GM21526 (cell line): ENCODE measurements around the gene BIRC2.

Source experiments
- ATAC-seq: cut with Tn5 transposase; IDR thresholded peaks from one replicate; pipeline ENCODE4 v1.9.1; 2021; ENCODE audit warnings: moderate library complexity; ENCODE audit not compliant: unreplicated experiment, low FRiP score

BIRC2 gene

DNA sequence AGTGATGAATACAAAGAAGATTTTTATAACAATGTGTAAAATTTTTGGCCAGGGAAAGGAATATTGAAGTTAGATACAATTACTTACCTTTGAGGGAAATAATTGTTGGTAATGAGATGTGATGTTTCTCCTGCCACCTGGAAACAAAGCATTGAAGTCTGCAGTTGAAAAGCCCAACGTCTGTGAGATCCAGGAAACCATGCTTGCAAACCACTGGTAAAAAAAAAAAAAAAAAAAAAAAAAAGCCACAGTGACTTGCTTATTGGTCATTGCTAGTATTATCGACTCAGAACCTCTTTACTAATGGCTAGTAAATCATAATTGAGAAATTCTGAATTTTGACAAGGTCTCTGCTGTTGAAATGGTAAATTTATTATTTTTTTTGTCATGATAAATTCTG is 24.5 kb upstream of the BIRC2 start:
- ATAC-seq, result no peak

DNA sequence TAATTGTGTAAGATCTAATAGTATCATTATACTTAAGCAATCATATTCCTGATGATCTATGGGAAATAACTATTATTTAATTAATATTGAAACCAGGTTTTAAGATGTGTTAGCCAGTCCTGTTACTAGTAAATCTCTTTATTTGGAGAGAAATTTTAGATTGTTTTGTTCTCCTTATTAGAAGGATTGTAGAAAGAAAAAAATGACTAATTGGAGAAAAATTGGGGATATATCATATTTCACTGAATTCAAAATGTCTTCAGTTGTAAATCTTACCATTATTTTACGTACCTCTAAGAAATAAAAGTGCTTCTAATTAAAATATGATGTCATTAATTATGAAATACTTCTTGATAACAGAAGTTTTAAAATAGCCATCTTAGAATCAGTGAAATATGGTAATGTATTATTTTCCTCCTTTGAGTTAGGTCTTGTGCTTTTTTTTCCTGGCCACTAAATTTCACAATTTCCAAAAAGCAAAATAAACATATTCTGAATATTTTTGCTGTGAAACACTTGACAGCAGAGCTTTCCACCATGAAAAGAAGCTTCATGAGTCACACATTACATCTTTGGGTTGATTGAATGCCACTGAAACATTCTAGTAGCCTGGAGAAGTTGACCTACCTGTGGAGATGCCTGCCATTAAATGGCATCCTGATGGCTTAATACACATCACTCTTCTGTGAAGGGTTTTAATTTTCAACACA is 23.3 kb upstream of the BIRC2 start:
- no peak for ATAC-seq

DNA sequence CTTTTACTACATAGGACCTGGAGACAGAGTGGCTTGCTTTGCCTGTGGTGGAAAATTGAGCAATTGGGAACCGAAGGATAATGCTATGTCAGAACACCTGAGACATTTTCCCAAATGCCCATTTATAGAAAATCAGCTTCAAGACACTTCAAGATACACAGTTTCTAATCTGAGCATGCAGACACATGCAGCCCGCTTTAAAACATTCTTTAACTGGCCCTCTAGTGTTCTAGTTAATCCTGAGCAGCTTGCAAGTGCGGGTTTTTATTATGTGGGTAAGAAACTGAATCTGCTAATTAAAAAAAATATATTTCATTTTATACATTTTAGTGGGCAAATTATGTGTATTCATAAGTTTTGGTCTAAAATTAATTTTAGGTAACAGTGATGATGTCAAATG is 21.9 kb upstream of the BIRC2 start:
- ATAC-seq, result no peak

DNA sequence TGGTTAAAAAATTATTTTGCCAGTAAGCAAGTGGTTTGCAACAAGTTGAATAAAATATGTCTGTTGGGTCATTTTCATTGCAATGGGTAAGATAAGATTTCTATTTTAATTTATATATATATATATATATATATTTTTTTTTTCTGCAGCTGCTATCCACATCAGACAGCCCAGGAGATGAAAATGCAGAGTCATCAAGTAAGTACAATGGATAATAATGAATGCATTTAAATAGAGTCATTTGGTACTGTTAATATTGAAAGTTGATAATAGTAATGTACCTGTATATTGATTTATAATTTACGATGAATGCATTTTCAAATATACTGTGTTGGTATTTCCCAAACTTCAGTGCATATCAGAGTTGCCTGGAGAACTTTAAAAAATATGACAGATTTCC is 18.3 kb upstream of the BIRC2 start:
- ATAC-seq, result no peak

DNA sequence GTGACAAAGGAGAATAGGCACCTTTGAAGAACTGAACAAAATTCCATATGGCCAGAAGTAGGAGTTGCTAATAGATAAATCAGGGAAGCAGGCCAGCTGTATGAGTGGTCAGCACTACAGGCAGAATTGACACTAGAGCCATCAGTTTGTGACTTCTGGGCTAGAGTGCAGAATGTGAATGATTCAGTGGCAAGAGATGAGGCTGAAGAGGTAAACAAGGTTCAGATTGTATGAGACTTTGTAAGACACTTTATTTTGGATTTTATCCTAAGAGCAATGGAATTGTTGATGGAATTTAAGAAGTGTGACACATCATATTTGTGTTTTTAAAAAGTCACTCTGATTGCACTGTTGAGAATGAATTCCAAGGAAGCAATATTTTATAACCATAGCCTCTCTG is 16.8 kb upstream of the BIRC2 start:
- no peak for ATAC-seq

DNA sequence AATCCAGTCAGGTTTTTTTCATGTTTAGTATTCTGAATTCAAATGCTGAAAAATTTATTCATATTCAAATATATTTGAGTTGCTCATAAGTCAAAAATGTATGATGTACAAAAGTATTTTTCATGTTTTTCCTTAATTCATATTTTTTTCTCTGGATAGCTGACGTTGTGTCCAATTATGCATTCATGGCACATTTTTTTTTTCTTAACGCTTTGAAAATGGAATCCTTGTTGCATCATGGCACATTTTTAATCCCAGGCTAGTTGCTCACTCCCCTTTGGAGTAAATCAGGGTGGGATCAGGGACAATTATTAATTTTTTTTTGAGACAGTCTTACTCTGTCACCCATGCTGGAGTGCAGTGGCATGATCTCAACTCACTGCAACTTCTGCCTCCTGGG is 15.7 kb upstream of the BIRC2 start:
- ATAC-seq, result no peak

DNA sequence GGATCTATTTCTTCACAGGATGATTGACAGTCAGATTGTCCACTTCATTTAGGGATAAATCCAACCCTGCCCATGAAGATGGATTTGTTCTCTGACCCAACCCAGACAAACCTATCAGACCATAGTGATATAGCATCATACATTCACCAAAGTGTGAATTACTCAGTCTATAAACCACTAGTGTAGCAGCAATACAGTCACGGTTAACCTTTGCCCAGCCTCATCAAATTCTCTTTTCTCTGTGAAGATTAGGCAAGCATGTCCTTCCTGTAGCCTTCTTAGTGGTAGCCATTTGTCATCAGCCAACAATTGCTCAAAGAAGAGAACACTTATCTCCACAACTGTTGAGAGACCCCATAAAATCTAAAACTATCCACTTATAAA is 14.4 kb upstream of the BIRC2 start:
- ATAC-seq, result no peak

DNA sequence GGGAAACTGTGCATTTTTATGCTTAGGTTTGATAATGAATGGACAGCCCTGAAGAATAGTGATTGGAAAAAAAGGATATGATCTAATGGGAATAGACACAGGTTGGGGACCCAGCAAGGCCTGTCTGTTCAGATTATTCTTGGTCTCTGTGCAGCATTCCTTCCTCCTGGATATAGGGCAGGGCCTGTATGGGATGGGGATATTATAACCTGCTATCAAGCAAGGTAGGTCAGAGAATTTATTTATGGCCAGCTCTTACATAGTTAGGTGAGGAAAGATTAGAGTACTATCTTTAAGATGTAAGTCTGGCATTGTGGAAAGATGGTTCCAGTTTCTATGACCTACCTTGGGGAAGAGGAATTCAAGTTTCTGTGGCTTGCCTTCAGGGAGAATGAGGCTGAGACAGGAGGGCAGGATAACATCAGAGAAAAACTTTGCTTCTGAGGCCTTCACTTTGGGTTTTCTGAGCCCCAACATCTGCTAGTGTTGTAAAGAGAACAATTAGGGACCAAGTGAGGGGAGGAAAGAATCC is 8.5 kb upstream of the BIRC2 start:
- no peak for ATAC-seq

DNA sequence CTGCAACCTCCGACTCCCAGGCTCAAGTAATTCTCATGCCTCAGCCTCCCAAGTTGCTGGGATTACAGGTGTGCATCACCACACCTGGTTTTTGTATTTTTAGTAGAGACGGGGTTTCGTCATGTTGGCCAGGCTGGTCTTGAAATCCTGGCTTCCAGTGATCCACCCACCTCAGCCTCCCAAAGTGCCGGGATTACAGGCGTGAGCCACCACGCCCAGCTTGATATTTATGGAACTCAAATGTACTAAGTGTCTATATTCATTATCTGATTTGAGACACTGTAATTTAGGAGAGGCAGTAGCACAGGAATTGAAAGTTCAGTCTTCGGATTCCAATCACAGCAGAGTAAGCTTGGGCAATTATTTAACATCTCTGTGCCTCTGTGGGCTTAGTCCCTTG is 5.7 kb upstream of the BIRC2 start:
- peak; percentile 13 for ATAC-seq

DNA sequence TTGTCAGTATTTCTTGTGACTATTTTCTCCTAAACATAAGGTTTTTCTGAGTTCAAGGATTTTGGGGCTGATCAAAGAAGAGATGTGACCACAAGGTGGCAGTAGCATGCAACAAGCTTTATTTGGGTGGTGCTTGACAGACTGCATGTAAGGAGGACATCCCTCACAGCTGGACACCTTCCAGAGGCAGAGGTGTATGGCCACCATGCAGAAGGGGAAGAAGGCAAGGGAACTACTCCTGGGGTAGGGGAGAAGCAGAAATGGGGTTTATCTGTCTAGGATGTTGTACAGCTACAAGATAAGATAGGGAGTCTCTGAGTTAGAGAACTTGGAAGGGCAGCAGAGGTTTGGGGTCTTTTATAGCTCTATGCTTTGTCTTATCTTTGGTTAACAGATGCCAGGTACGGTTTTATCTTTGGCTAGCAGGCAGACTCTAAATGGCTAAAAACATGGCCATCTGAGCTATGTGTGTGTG is 5.1 kb upstream of the BIRC2 start:
- ATAC-seq, result peak; percentile 54

DNA sequence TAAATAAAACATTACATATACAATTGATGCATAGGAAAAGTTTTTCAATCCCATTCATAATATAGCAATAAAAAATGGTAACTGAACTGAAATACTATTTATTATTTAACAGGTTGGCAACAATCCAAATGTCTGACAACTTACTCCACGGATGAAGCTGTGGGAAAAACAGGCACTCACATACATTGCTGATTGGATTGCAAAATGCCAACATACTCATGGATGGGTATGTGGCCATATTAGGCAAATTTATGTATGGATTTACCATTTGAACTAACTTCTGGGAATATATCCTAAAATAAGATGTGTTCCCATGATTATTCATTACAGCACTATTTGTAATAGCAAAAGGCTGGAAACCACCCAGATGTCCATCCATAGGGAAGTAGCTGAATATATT is 3.2 kb upstream of the BIRC2 start:
- ATAC-seq, result no peak

DNA sequence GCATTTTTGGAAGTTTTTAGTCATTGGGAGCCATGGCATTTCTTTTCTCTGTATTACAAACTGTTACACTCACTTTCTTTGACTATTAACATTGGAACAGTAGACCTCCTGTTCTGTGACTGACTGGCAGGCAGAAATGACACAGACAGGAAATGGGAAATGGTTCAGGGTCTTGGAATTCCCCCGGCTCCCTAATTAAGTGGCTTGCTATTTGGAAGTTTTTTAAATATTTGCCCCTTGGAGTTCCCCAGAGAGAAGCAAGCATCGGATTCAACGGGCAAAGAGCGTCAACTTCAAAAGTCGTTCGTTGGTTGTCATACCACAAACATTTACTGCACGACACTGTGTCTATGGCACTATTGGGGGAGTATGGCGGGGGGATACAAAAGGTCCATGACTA is 1.1 kb upstream of the BIRC2 start:
- ATAC-seq, result no peak

DNA sequence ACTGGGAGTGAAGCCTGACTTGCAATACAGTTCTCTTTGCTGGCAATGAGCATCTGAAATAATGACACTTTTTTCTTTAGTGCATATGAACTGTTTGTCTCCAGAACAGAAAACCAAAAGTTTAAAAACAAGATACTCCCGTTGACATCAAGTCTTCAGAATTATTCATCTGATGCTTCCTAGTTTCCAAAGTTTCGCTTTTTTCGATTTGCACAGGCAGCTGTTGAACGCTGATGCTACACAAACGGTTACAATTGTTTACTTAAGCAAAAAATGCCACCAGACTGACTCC is 612 bp upstream of the BIRC2 start:
- ATAC-seq, result no peak

DNA sequence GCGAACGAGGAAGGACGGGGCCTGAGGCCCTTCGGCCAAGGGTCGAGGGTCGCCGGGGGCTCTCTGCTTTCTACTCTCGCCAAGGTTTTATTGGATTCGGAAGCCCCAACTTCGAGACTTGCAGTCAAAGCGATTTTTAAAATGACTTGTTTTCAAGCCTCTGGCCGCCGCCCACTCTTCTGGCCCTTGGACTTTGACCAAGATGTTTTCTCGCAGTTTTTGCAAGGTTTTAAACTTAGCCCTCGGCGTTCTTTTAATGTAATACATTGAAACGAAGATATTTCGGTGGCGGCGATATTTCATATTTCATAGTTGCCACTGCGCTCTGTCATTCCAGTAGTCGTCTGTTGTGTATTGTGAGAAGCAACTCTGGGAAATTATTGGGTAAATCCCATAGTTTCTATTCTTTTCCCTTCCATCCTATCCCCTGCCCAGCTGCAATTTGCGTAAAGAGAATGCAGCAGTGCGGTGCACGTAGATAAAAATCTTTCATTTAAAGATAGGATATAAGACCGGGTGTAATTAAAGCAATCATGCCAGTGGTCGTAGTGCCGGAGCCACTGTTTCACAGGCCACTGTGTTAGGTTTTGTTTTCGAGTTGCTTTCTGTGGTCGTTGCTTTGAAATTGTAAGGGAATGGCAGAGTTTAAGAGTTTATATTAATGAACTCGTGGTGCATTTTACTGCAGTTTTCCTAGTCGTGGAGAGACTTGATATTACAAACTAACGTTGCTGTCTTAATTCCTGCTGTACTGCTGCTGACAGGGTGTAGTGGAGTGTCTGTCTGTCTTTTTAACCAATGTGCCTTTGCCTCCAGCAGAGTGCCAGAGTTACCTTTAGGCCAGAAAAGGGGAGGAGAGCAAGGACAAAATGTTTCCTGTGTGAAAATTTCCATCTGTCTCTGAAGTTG is 702 bp downstream of the BIRC2 start:
- ATAC-seq, result peak; percentile 3

DNA sequence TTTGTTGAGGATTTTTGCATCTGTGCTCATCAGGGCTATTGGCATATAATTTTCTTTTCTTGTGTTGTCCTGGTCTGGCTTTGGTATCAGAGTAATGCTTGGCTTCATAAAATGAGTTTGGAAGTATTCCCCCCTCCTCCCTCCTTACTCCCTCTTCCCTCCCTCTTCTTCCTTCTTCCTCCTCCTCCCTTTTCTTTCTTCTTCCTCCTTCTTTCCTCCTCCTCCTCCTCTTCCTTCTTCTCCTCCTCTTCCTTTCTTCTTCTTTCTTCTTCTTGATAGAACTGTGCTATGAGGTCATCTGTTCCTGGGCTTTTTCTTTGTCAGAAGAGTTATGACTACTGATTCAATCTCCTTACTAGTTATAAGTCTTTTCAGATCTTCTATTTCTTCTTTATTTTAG is 10.1 kb downstream of the BIRC2 start:
- ATAC-seq, result no peak

DNA sequence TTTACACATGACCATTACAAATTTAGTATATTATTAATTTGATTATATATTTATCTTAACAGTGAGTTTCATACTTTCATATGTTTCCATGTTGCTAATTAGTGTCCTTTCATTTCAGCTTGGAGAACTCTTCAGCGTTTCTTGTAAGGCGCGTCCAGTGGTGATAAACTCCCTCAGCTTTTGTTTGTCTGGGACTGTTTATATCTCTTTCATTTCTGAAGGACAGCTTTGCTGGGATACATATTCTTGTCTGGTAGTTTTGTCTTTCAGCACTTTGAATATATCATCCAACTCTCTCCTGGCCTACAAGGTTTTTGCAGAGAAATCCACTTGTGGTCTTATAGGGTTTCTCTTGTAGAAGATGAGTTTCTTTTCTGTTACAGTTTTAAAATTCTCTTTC is 12.4 kb downstream of the BIRC2 start:
- ATAC-seq, result no peak

DNA sequence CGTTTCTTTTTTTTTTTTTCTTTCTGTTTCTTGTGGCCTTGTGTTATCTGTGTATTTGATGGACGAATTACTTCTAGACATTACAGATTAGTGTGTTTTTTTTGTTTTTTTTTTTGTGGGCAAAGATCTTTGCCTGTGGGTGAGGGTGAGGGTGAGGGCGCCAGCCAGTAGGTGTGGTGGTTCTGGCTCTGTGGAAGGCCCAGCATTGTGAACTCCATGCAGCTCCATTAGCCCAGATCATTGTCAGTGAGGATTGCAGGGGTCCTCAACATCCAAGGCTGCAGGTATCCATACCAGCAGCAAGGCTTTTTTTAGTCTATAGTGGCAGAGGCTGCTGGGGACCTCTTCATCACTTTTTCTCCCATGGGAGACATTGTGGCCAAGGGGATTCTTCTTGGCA is 13.7 kb downstream of the BIRC2 start:
- no peak for ATAC-seq

DNA sequence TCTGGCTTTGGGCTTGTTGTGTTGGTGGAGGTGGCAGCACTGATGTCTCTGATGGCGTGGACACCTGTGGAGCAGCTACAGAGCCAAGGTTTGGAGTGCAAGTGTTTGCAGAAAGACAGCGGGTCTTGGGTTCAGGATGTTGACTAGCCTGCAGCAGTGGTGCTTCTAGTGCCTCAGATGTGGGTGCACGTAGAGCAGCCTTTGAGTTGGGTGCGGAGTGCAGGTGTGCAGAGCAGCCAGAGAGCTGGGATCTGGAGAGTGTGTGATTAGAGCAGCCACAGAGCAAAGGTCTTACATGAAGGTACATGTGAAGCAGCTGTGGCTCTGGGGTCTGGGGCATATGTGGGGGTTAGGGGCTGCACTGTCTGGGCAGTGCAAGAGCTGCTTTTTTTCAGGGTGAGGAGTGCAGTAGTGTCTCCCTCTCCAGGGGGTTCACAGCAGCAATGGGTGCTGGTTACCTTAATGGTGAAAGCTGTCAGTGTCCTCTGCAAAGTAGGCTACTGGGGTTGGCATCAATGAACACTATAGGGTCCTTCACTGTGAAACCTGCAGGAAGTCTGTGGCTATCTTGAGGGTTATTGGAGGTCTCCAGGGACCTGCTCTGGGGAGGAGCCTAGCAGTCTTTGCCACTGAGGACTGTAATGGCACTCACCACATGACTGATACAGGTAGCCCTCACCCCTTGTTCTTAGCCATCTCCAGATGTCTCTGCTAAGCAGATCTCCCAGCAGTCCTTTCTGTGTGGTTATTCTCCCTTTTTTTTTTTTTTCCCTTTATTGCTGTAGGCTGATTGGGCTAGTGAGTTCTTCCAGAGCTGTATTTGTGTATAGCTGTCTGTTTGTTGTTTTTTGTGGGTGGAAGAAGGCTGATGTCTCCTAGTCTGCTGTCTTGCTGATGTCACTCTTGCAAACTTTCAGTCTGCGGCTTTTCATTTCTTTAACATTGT is 14.3 kb downstream of the BIRC2 start:
- ATAC-seq, result no peak

DNA sequence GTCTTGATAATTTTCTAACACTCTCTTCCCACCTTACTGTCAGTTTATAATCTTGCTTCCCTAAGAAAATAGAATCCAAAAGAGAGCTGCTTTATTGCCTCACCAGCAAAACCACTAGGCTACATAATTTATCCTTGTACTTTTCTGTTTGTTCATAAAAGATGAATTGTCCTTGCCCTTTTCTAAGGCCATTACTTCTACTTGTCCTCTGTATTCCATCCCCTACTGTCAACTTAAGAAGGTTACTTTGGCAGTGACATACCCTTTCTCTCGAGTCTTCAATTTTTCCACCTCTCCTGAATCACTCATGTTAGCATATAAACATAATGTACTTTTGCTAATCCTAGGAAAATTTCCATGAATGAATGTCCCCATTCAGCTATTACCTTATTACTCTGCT is 18.0 kb downstream of the BIRC2 start:
- no peak for ATAC-seq

DNA sequence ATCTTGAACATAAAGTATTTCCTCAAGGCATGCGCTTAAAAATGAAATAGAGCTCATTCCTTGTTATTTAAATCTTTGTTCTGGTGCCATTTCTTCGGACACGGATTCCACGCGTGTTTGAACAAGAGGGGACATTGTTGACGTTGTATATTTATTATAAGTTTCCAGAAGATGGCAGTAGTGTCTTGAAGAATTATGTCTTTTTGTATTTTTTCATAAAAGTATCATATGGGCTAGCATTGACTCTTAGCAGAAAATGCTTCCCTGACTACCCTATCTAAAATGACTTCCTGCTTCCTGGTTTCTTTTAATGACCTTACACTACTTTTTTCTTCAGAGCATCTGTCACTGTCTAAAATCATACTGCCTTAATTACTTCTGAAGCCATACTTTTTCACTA is 20.4 kb downstream of the BIRC2 start:
- ATAC-seq, result no peak

DNA sequence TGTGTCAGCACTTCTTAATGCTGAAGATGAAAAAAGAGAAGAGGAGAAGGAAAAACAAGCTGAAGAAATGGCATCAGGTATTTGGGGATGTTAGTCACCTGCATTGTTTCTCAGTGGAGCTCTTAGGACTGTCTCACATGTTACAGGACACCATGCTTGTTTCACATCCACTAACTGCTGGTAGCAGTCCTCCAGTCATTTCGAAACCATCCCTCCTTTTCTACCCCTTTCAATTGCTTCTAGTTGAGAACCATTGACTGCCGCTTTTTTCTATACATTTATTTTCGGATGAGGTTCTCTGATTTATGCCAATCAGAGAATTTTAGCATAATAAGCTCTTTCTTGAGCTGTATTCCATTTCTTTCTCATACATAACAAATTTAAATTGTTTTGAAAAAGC is 21.5 kb downstream of the BIRC2 start:
- ATAC-seq, result peak; percentile 100
